GM18868 (cell line): ENCODE measurements around the gene SECISBP2.

Experiments used
- ATAC-seq: cut with Tn5 transposase; IDR thresholded peaks from one replicate; pipeline ENCODE4 v1.9.1; 2021; ENCODE audit warnings: mild to moderate bottlenecking, moderate library complexity; ENCODE audit not compliant: unreplicated experiment

The SECISBP2 gene

GRCh38 chr9:89398621-89399020, 80.3 kb downstream of the SECISBP2 start:
- ATAC-seq: no peak

GRCh38 chr9:89400403-89401116, 82.3 kb downstream of the SECISBP2 start:
- ATAC-seq: peak; percentile 92

GRCh38 chr9:89402695-89403427, 84.6 kb downstream of the SECISBP2 start:
- no peak for ATAC-seq

- no peak for ATAC-seq
Observed at GRCh38 chr9:89404074-89404473, 85.8 kb downstream of the SECISBP2 start.

GRCh38 chr9:89405826-89406225, 87.5 kb downstream of the SECISBP2 start:
- ATAC-seq: peak; percentile 53

- no peak for ATAC-seq
Observed at GRCh38 chr9:89407070-89407469, 88.8 kb downstream of the SECISBP2 start.

GRCh38 chr9:89408628-89409101, 90.4 kb downstream of the SECISBP2 start:
- ATAC-seq: peak; percentile 33
